ENCODE data around the gene GSE1.

DNA sequence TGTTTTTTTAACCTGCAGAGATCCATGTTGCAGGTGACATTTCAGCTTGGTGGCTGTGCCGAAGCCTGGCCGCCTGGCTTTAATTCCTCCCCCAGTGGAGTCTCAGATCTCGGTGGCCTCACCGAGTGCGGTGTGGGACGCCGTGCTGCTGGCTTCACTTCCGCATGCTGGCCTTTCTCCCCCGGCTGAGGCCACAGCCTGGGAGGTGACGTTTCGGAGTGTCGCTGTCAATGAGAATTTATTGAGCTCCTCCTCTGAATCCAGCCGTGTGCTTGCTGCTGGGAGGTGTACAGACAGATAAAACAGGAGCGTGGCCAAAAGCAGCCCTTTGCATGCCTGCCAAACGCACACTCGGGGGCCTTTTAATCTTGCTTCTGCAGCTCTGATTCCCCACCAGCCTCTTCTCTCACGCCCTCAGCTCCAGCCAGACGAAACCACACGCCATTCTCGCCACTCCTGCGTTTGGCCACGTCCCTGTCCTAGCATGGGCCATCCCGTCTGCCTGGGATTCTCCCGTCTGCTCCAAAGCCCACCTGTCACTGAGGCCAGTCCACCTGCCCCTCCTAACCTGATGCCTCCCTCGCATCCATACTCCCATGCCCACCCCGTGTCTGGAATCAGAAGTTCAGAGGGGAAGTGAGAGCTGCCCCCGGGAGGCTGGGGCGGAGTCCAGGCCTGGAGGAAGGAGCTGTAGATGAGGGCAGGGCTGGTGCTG lies 3.6 kb downstream of the GSE1 start:
- TF ChIP-seq POLR2A (IDR thresholded peaks at IDR 0.05) (no peak), CTCF (IDR thresholded peaks at IDR 0.05) (no peak)

All from testis (tissue), 2 donors.